Measurements from ENCODE around the gene ARHGAP24. TPM values are rescaled to one million over a fixed set of nuclear protein-coding genes. Genes with fewer than 3 reads are reported as not detected.
"Not testable (repeated sequence)": the region's sequence is repeated elsewhere in the genome, so short reads cannot be mapped to it uniquely, and the experiment has no call there.

ARHGAP24 gene
- total and polyA plus RNA-seq, 2 experiments from 2014 or later: 19.5 to 29.6 TPM

DNA sequence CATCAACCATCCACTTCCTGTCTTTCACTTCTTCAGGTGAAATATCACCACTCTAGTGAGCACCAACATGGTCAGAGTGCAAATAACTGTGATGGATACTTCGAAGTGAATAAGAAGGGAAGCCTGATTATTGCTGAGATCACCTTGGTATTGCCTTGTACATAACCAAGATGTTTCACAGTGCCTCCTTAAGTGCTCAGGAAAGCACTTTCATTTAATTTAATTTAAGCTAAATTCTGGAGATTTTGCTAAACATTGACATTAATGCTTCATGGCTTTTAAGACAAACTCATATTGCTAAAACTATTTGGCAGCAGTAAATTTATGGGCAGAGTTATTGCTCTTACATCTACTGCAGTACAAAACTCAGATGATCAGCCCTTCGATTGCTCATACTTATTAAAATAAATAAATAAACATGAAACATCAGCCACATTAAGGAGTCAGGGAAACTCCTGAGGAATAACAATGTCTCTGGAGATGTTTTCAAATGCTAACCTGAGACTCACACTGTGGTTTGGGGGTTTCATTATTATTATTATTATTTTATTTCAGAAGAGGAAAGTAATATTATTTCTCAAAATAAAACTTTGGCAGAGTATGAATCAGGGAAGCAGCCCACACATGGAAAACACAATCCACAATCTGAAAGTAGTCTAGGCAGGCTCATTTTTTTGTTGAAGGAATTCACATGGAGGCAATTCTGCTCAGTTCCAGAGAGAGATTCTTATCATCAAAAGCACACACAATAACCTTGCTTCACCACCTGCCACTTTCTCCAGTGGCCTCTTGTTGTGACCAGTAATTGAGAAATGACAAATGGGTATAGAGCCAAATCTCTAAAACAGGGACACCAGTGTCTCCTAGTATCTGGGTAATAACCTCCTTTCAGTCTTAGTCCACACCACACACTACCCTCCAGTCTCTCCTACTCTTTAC, 540.7 kb downstream of the ARHGAP24 start:
- H3K79me2 ChIP-seq: no peaks in the 10 kb centered on the region
- H3K4me3 ChIP-seq: no peak overlapping the region
- H4K20me1 ChIP-seq (ENCODE audit: insufficient read depth, poor library complexity, severe bottlenecking): no peaks in the 10 kb centered on the region
- no peak overlapping the region for H3K27ac ChIP-seq
- 89% methylated on average over 2 of the region's 2 CpGs for WGBS (ENCODE audit: low lambda C conversion rate, missing lambda C conversion rate)
- H3K4me1 ChIP-seq (ENCODE audit: insufficient read depth): no peaks in the 10 kb centered on the region
- H3K36me3 ChIP-seq (replicated peaks; ENCODE audit: insufficient read depth, low read depth): no peaks in the 10 kb centered on the region
- H3K9me2 ChIP-seq (replicated peaks; ENCODE audit: insufficient read depth): no peaks in the 10 kb centered on the region
- no peaks in the 10 kb centered on the region for H3K27me3 ChIP-seq
- no peaks in the 10 kb centered on the region for H3K9me3 ChIP-seq (ENCODE audit: low read depth)
- no peak overlapping the region for H2AFZ ChIP-seq
- H3K4me2 ChIP-seq: no peak overlapping the region
- no peak for TF ChIP-seq EZH2phosphoT487 (IDR thresholded peaks at IDR 0.05; ENCODE audit: low read depth, severe bottlenecking, unreplicated experiment)
- DNase-seq (ENCODE audit: low spot score): no peak

DNA sequence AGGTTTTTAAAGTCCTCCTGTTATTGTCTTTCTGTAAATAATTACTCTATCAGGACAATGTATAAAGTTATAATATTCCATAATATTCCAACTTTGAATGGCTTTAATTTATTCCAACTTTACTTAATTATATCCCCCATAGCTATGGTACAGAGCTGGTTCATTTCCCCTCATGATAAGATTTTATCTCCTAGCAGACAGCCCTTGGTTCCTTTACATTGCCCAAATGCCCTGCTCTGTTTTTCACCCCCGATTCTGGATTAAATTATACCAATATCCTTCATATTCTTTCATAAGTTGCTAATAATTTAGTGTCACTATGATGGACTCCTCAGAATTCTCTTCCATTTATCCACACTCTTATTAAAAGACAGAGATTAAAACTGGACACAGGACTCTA, 544.4 kb downstream of the ARHGAP24 start:
- no peak overlapping the region for H3K27ac ChIP-seq
- 95% methylated on average over 1 of the region's 1 CpG for WGBS (ENCODE audit: low lambda C conversion rate, missing lambda C conversion rate)

DNA sequence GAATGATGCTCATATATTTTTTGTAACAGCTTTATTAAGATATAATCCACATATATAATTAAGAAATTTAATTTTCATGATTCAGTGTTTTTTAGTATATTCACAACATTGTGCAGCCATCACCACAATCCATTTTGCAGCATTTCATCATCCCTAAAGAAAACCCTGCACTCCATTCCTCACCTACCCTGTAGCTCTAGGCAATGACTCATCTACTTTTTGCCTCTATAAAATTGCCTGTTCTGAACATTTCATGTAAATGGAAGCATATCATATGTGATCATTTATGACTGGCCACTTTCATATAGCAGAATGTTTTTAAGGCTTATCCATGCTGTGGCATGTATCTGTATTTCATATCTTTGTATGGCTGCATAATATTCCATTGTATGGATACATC, 545.0 kb downstream of the ARHGAP24 start:
- Histone ChIP-seq H3K9me3 (ENCODE audit: low read depth) (no peaks in the 10 kb centered on the region), H3K9me2 (replicated peaks; ENCODE audit: insufficient read depth) (no peaks in the 10 kb centered on the region), H3K36me3 (replicated peaks; ENCODE audit: insufficient read depth, low read depth) (no peaks in the 10 kb centered on the region), H4K20me1 (ENCODE audit: insufficient read depth, poor library complexity, severe bottlenecking) (no peaks in the 10 kb centered on the region), H3K4me3 (no peak overlapping the region), H3K79me2 (no peaks in the 10 kb centered on the region), H2AFZ (no peak overlapping the region), H3K4me2 (no peak overlapping the region), H3K27ac (no peak overlapping the region), H3K4me1 (ENCODE audit: insufficient read depth) (no peaks in the 10 kb centered on the region), H3K27me3 (no peaks in the 10 kb centered on the region)
- DNase-seq (ENCODE audit: low spot score): no peak
- TF ChIP-seq, protein P1, sequence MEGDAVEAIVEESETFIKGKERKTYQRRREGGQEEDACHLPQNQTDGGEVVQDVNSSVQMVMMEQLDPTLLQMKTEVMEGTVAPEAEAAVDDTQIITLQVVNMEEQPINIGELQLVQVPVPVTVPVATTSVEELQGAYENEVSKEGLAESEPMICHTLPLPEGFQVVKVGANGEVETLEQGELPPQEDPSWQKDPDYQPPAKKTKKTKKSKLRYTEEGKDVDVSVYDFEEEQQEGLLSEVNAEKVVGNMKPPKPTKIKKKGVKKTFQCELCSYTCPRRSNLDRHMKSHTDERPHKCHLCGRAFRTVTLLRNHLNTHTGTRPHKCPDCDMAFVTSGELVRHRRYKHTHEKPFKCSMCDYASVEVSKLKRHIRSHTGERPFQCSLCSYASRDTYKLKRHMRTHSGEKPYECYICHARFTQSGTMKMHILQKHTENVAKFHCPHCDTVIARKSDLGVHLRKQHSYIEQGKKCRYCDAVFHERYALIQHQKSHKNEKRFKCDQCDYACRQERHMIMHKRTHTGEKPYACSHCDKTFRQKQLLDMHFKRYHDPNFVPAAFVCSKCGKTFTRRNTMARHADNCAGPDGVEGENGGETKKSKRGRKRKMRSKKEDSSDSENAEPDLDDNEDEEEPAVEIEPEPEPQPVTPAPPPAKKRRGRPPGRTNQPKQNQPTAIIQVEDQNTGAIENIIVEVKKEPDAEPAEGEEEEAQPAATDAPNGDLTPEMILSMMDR (IDR thresholded peaks at IDR 0.05; ENCODE audit: poor library complexity): no peak
- TF ChIP-seq EZH2phosphoT487 (IDR thresholded peaks at IDR 0.05; ENCODE audit: low read depth, severe bottlenecking, unreplicated experiment) (no peak), EZH2 (IDR thresholded peaks at IDR 0.05; ENCODE audit: borderline replicate concordance) (no peak)

More for the DNA sequence above, 544.4 kb downstream of the ARHGAP24 start:
- no peak overlapping the region for H2AFZ ChIP-seq
- no peak overlapping the region for H3K4me2 ChIP-seq
- no peaks in the 10 kb centered on the region for H3K4me1 ChIP-seq (ENCODE audit: insufficient read depth)
- no peaks in the 10 kb centered on the region for H3K36me3 ChIP-seq (replicated peaks; ENCODE audit: insufficient read depth, low read depth)
- DNase-seq (ENCODE audit: low spot score): no peak
- no peaks in the 10 kb centered on the region for H3K79me2 ChIP-seq
- no peaks in the 10 kb centered on the region for H4K20me1 ChIP-seq (ENCODE audit: insufficient read depth, poor library complexity, severe bottlenecking)
- TF ChIP-seq EZH2 (IDR thresholded peaks at IDR 0.05; ENCODE audit: borderline replicate concordance) (no peak), EZH2phosphoT487 (IDR thresholded peaks at IDR 0.05; ENCODE audit: low read depth, severe bottlenecking, unreplicated experiment) (no peak)
- TF ChIP-seq, protein P1 (IDR thresholded peaks at IDR 0.05; ENCODE audit: poor library complexity): no peak
- H3K9me2 ChIP-seq (replicated peaks; ENCODE audit: insufficient read depth): no peaks in the 10 kb centered on the region
- H3K9me3 ChIP-seq (ENCODE audit: low read depth): no peaks in the 10 kb centered on the region
- H3K4me3 ChIP-seq: no peak overlapping the region
- no peaks in the 10 kb centered on the region for H3K27me3 ChIP-seq

DNA sequence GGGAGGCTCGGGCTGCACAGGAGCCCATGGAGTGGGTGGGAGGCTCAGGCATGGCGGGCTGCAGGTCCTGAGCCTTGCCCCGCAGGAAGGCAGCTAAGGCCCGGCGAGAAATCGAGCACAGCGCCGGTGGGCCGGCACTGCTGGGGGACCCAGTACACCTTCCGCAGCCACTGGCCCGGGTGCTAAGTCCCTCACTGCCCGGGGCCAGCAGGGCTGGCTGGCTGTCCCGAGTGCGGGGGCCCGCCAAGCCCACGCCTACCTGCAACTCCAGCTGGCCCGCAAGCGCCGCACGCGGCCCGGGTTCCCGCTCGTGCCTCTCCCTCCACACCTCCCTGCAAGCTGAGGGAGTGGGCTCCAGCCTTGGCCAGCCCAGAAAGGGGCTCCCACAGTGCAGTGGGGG, 546.7 kb downstream of the ARHGAP24 start:
- not testable (repeated sequence) for H3K4me2 ChIP-seq; DNase-seq (ENCODE audit: low spot score); H3K4me3 ChIP-seq; H3K27ac ChIP-seq; H3K9me2 ChIP-seq (replicated peaks; ENCODE audit: insufficient read depth); H2AFZ ChIP-seq; H3K9me3 ChIP-seq (ENCODE audit: low read depth); H3K27me3 ChIP-seq; H3K36me3 ChIP-seq (replicated peaks; ENCODE audit: insufficient read depth, low read depth); H4K20me1 ChIP-seq (ENCODE audit: insufficient read depth, poor library complexity, severe bottlenecking); H3K79me2 ChIP-seq; H3K4me1 ChIP-seq (ENCODE audit: insufficient read depth)
- WGBS (ENCODE audit: low lambda C conversion rate, missing lambda C conversion rate): 100% methylated on average over 7 of the region's 24 CpGs
